ENCODE data around the gene APBA1.
"Not testable (repeated sequence)": the region's sequence is repeated elsewhere in the genome, so short reads cannot be mapped to it uniquely, and the experiment has no call there.

APBA1 gene

DNA sequence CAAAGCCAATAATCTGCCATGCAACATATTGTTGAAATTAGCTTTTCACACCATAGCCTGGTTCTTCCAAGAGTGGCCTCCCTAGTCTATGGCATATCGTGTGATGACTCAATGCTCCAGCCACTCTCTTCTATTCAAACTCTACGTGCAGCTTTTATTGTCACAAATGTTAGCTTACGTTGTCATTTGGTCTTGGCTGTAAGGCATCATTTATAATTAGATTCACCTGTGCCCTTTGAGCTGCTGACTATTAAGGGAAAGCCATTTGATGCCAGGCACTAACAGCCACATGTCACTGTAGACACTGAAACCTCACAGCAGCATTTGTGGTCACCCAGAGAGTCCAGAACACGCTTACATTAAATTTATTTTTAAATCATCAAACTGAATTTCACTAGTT is 66.8 kb downstream of the APBA1 start:
- DNase-seq (ENCODE audit: low read depth in 3 of 3) = no peak

DNA sequence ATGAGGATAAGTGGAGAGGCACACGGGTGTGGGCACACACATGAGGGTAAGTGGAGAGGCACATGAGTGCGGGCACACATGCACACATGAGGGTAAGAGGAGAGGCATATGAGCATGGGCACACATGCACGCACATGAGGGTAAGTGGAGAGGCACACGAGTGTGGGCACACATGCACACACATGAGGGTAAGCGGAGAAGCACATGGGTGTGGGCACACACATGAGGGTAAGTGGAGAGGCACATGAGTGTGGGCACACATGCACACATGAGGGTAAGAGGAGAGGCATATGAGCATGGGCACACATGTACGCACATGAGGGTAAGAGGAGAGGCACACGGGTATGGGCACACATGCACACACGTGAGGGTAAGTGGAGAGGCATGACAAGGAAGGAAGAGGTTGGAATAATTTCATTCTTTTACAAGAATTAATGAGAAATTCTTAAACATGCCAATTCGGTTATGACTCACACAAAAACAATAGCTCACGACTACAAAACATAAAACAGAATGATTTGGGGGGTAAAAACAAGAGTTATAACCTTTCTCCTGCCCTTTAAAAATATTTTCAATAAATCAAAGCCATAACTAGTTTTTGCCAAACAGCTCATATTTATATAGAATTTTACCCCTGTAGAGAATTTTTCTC is 67.5 kb downstream of the APBA1 start:
- DNase-seq (ENCODE audit: low read depth in 3 of 3) = no peak

DNA sequence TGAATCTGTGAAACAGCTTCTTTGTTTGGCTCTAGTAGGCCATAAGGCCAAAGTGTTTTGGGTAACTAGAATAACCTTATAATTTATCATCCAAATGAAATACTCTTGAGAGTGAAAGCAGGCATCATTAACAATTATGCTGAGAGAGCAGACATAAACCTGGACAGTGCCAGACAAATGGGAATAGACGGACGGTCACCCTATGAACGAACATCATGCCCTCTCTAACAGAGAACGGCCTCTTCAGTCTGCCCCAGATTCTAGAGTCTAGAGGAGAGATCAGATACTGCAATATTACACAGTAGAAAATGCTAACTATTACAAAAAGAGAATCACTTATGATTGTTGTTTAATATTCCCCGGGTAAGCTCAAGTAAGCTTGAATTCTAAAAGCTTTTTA is 68.5 kb downstream of the APBA1 start:
- DNase-seq (ENCODE audit: low read depth in 3 of 3) = no peak

- no peak for DNase-seq (ENCODE audit: low read depth in 3 of 3)
Observed at GRCh38 chr9:69602773-69603172, 69.4 kb downstream of the APBA1 start.

DNA sequence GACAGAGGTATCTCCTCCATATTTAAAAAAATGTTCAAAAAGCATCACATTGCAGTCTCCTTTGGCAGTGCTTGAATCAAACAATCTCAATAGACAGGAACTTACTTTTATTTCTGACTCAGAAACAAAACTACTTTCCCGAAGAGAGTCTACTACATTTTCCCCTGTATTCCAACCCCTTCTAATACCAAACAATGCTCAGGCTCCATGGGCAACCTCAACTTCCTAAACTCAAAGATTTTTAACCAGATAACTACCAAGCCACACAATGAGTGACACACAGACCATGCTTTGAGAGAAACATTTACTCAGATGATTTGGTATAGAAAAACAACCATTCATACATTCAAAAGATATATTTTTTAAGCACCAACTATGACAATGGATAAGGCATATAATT is 70.5 kb downstream of the APBA1 start:
- no peak for DNase-seq (ENCODE audit: low read depth in 3 of 3)

- DNase-seq (ENCODE audit: low read depth in 3 of 3) = no peak
Observed at GRCh38 chr9:69600314-69601047, 71.7 kb downstream of the APBA1 start.

DNA sequence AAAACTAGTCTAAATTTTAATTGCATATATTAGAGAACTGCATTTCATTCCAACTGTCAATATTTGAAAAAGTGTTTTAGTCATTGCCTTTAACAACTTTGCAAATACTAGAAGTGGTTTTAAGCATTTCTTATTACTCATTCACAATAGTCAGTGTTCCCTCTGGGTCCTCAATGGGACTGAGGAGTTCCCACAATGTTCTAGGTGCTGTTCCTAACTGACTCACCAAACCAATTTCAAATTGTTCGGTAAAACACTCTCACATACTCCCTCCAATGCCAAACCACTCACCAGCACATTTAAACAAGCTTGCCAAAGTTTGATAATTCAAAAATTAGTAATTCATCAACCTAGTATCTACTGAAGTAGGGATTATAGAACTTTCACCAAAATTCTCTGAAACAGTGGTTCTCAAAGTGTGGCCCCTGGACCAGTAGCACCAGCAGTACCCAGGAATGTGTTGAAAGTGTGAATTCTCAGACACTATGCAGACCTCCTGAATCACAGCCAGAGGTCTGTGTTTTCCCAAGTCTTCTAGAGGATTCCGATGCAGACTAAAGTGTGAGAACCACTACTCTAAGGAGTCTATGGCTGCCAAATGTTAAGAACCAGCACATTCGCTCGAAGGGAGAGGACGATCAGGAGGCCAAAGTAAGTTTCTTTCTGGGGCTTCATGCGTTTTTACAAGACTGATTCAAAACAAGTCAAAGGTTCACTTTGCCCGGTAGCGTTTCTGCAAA is 72.8 kb downstream of the APBA1 start:
- no peak for DNase-seq (ENCODE audit: low read depth in 3 of 3)

DNA sequence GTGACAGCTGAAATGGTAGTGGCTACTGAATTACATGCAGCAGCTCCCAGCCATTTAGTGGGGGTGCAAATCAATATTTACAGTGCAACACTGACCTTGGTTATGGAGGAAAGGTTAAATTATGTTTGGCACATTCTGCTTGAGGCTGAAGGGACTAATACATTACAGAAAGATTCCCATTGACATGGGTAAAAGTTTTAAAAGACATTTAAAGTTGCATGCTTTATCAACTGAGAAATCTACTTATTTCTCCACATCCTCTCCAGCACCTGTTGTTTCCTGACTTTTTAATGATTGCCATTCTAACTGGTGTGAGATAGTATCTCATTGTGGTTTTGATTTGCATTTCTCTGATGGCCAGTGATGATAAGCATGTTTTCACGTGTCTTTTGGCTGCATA is 75.3 kb downstream of the APBA1 start:
- DNase-seq (ENCODE audit: low read depth in 3 of 3) = not testable (repeated sequence)

GRCh38 chr9:69594180-69594579 is 78.0 kb downstream of the APBA1 start:
- no peak for DNase-seq (ENCODE audit: low read depth in 3 of 3)

DNA sequence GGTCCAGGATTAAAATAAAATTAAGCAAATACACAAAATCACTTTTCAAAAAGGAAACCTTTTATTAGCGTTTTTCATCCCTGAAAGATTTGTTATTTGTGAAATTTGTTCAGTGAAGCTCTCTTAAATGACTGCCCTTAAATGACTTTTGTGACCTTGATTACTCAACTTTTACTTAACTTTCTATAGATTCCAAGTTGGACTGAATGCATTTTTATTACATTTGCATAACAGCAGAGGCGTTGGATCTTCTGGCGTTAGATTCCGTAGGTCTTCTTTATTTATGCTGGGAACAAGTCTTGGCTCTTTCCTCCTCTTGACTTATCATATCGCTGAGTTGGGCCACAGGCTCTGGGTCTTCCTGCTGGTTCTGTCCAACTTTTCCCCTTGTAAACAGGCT is 78.4 kb downstream of the APBA1 start:
- no peak for DNase-seq (ENCODE audit: low read depth in 3 of 3)

GRCh38 chr9:69593301-69593700 is 78.9 kb downstream of the APBA1 start:
- no peak for DNase-seq (ENCODE audit: low read depth in 3 of 3)

DNA sequence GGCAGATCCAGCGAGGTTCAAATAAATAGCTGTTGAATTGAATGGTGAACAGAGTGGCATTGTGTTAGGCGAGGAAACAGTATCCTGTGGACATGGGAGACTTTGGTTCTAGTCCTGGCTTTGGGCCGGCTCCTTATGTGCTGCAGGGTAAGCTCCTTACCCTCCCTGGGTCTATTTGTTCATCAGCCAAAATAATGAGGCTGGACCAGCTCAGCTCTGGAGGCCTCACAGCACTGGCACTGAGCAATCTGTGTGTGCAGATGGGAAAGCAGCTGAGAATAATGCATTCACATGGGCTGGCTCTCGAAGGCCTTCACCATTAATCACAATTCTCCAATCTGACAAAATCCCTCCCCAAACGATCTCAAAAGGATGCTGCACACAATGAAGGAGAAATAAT is 81.9 kb downstream of the APBA1 start:
- no peak for DNase-seq (ENCODE audit: low read depth in 3 of 3)

- DNase-seq (ENCODE audit: low read depth in 3 of 3) = no peak
Observed at GRCh38 chr9:69589156-69589555, 83.0 kb downstream of the APBA1 start.

DNA sequence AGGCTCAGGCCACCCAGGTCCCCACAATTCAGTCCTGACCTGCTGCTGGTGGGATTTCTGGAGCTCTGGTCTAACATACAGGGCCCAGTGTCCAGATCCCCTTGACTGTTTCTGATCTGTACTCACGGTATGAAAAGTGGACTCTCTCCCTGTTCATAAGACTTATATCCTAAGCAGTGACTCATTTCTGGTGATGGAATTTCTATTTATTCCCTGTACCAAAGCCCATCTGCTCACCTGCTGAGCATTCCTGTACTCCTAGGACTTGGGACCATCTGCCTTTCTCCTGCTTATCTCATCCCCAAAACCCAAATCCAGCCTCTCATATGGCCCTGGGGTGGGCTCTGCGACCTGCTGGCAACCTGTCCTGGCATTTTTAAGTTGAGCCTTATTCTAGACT is 86.6 kb downstream of the APBA1 start:
- no peak for DNase-seq (ENCODE audit: low read depth in 3 of 3)

- no peak for DNase-seq (ENCODE audit: low read depth in 3 of 3)
Observed at GRCh38 chr9:69584759-69585158, 87.4 kb downstream of the APBA1 start.

GRCh38 chr9:69583645-69584234 is 88.4 kb downstream of the APBA1 start:
- no peak for DNase-seq (ENCODE audit: low read depth in 3 of 3)

- no peak for DNase-seq (ENCODE audit: low read depth in 3 of 3)
Observed at GRCh38 chr9:69582544-69583297, 89.5 kb downstream of the APBA1 start.

DNA sequence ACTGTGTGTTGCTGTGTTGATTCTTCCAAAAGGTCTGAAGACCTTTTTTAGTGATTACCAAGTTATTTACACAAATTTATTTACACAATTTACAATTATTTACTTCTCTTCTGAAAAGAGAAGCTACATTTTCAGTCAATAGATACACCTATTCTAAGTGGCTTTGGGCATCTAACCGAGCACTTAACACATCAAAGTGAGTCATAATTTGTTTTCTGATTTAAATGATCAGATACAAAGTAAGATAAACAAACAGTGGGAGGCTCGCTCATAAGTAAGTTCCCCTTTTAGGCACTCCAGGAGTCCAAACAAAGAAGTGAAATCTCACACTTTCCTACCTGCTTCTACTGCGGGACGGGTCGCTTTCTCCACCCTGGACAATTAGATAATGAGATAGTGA is 90.2 kb downstream of the APBA1 start:
- no peak for DNase-seq (ENCODE audit: low read depth in 3 of 3)

DNA sequence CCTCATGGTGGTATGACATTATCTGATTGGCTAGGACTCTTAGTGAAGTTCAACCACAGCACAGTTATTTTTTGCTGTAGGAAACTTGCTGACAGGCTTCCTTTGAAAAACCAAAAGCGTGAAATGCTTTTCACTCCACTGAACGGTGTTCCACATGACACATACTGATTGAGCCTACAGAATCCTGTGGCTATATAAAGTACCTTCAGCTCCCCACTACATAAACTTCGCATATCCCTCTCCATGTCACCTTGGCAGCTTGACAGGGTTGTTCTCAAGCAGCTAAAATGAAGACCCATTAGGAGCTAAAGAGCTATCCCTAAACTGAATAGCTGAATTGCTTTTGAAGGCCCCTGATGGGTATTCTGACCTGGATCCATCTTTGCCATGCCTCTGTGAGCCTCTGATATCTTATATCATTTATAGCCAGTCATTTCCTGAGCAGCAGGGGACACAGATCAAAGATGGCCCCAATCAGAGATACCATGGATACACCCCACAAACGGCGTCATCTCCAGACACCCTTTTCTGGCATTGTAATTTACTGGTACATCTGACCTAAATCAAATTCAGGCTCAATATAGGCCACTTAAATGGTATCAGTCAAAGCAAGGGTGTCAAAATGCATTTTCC is 91.5 kb downstream of the APBA1 start:
- no peak for DNase-seq (ENCODE audit: low read depth in 3 of 3)

GRCh38 chr9:69579760-69580581 is 92.2 kb downstream of the APBA1 start:
- DNase-seq (ENCODE audit: low read depth in 3 of 3) = no peak
